Measurements from ENCODE around the gene IMP4.

The IMP4 gene

DNA sequence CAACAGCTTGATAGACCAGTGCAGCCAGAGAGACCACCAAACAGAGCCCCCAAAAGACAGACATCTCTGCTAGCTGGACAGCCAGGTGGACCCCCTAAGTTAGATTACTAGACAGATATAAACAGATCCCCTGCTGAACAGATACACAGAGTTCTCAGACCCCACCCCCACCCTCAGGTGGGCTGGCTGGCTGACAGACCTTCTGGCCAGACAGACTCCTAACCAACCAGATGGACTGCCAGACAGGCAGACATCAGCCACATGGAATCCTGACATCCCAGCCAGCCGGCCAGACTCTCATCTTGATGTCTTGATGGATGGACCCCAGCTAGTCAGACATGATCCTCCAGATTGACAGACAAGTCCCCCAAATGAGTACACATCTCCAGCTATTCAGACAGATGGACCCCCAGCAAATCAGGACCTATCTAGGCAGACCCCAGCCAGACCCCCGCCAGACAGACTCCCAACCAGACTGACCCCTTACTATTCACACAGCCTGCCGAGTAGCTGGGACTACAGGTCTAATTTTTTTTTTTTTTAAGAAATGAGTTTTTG lies 31.2 kb downstream of the IMP4 start:
- TF ChIP-seq GATA3 (IDR thresholded peaks at IDR 0.05; ENCODE audit: low read depth, low read length) (no peak), GATA2 (IDR thresholded peaks at IDR 0.05; ENCODE audit: low read depth, low read length) (no peak)

DNA sequence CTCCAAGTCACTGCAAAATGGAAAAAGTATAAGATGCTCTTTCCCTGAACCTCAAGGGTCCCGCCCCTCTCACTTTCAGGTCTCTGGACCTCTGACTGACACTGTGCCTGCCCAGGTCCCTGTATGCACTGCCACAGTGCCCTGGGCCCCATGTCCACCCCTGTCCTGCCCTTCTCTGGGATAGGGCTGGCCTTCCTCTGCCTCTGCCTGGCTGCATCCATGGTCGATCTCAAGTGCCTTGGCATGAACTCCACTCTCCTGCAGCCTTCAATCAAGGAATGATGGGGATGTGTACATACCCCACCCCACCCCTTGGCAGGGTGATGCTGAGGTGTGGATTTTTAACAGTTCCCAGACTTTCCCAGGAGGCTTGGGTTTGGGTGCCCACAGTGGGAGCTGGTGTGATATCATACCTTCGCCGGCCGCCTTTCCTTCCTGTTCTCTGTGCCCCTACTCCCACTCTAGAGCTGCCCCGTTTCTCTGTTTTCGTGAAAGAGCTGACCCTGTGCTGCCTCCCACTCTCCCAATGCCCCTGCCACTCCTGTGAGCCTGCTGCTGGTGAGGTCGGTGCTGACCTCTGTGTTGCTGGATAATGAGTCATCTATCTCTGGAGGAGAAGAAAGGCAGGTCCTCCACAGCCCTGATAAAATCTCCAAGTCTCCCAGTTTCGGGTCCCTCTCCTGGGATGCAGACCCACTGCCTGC lies 32.0 kb downstream of the IMP4 start:
- TF ChIP-seq GATA2 (IDR thresholded peaks at IDR 0.05; ENCODE audit: low read depth, low read length) (no peak), GATA3 (IDR thresholded peaks at IDR 0.05; ENCODE audit: low read depth, low read length) (no peak)

DNA sequence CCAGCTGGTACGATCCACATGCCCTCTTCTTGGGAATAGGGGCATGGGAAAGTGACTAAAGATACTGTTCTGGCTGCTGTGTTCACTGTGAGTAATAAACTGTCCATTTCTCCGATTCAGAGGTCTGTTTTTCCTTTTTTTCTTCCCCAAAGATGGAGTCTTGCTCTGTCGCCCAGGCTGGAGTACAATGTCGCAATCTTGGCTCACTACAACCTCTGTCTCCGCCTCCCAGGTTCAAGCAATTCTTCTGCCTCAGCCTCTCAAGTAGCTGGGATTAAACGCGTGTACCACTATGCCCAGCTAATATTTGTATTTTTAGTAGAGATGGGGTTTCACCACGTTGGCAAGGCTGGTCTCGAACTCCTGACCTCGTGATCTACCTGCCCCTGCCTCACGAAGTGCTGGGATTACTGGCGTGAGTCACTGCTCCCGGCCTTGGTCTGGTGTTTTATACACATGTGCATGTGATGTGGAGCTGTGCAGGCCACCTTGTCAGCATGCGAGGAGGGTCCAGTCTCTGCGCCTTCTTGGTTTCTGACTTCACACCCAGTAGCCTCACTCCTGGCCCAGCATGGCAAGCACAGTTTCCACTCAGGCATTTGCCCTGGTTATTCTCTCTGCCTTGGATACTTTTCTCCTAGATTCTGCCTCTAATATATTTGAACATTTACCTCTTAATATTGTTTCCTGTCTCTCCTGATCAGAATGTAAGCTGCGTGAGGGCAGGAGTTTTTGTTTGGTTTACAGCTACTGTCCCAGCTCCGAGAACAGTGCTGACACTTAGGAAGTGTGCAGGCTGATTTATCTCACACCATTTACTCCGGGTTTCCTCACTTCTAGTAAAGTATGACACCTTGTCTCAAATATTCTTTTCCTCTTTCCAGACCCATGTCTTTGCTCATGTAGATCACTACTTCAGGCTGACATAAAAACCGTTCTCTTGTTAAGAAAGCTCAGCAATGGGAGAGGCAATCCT lies 32.9 kb downstream of the IMP4 start:
- TF ChIP-seq GATA2 (IDR thresholded peaks at IDR 0.05; ENCODE audit: low read depth, low read length), result no peak

- TF ChIP-seq GATA3 (IDR thresholded peaks at IDR 0.05; ENCODE audit: low read depth, low read length) (no peak), GATA2 (IDR thresholded peaks at IDR 0.05; ENCODE audit: low read depth, low read length) (no peak)
Measured at GRCh38 chr2:130376433-130377293, 34.0 kb downstream of the IMP4 start.

GRCh38 chr2:130377491-130377890 lies 34.8 kb downstream of the IMP4 start:
- TF ChIP-seq GATA3 (IDR thresholded peaks at IDR 0.05; ENCODE audit: low read depth, low read length) (no peak), GATA2 (IDR thresholded peaks at IDR 0.05; ENCODE audit: low read depth, low read length) (no peak)

GRCh38 chr2:130378206-130378897 lies 35.7 kb downstream of the IMP4 start:
- TF ChIP-seq GATA3 (IDR thresholded peaks at IDR 0.05; ENCODE audit: low read depth, low read length) (no peak), GATA2 (IDR thresholded peaks at IDR 0.05; ENCODE audit: low read depth, low read length) (no peak)

DNA sequence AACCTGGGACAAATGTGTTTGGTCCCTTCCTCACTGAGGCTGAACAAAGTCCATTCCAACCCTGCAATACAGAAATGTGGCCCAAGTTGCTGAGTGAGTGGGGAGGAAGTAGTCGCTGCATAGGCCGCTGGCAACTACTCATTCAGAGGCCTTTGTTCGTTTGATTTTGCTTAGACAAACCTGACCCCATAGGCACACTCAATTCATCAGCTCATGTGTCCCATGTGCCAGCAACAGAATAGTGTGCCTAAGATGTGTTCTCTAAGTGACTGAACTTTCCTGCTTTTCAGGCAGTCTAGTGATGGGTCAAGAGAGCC lies 36.2 kb downstream of the IMP4 start:
- TF ChIP-seq GATA3 (IDR thresholded peaks at IDR 0.05; ENCODE audit: low read depth, low read length), result no peak
- TF ChIP-seq GATA2 (IDR thresholded peaks at IDR 0.05; ENCODE audit: low read depth, low read length), result no peak

DNA sequence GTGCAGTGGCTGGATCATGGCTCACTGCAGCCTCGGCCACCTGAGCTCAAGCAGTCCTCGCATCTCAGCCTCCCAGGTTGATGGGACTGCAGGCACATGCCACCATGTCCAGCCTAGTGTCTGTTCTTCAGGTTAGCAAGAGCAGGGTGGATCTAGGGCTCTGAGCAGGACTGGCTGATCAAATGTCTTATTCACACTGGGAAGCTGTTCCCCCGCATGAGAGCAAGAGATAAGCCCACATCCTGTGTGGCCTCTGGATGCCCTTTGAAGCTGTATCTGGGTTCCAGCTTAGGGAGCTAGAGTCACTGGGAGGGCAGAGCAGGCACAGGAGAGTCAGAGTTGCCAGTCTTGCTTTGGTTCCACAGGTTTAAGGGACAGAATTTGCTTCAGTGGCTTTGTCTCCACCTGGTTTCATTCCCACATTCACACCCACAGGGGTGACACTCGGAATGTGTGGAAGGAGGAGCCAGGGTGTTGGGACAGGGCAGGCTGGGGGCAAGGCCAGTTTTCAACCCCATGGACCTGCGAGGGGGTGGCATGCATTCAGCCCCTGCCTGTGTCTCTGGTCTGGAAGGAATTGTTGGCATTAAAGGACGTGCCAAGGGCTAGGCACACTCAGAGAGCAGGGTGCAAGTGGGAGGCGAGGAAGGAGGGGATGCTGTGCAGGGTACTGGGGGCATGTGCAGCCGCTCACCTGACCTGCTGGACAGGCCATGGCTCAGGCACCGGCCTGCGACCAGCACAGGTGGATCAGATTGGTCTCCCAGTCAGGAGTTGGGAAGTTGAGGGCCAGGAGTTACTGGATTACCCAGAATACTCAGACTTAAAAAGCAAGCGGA lies 37.6 kb downstream of the IMP4 start:
- no peak for TF ChIP-seq GATA3 (IDR thresholded peaks at IDR 0.05; ENCODE audit: low read depth, low read length)
- no peak for TF ChIP-seq GATA2 (IDR thresholded peaks at IDR 0.05; ENCODE audit: low read depth, low read length)

DNA sequence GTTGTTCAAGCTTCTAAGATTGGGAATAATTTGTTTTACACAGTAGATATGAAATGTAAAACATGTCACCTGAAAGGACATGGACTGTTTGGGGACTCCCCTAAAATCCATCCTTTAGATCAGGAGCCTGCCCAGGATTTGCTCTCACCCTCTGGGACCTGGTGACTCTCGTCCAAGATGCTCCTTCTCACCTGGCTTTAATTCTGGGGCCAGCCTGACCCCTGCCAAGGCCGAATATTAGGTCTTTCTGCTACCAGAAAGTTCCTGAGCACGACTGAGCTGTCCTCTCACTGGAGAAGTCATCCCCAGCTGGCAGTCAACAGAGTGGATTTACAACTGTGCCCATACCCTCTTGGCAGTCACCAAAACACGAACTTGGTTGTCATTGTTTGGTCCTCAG lies 38.4 kb downstream of the IMP4 start:
- no peak for TF ChIP-seq GATA2 (IDR thresholded peaks at IDR 0.05; ENCODE audit: low read depth, low read length)
- TF ChIP-seq GATA3 (IDR thresholded peaks at IDR 0.05; ENCODE audit: low read depth, low read length), result no peak

DNA sequence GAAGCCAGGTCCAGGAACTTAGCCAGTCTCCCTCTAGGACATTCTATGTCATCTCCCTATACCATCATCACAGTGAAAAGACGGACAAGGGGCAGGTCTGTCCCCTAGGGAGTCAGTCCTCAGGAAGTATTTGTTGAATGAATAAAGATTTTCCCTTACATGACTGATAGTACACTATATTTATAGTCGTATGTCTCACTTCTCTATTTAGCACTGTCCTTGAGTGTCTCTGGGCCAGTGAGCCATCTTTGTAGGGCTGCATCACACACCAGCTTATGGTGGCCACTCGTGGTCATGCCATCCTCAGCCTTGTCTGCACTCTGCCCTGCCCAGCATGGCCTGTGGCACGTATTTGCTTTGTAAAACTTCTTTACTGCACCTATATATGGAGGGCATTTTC lies 38.9 kb downstream of the IMP4 start:
- TF ChIP-seq GATA2 (IDR thresholded peaks at IDR 0.05; ENCODE audit: low read depth, low read length) (no peak), GATA3 (IDR thresholded peaks at IDR 0.05; ENCODE audit: low read depth, low read length) (no peak)

DNA sequence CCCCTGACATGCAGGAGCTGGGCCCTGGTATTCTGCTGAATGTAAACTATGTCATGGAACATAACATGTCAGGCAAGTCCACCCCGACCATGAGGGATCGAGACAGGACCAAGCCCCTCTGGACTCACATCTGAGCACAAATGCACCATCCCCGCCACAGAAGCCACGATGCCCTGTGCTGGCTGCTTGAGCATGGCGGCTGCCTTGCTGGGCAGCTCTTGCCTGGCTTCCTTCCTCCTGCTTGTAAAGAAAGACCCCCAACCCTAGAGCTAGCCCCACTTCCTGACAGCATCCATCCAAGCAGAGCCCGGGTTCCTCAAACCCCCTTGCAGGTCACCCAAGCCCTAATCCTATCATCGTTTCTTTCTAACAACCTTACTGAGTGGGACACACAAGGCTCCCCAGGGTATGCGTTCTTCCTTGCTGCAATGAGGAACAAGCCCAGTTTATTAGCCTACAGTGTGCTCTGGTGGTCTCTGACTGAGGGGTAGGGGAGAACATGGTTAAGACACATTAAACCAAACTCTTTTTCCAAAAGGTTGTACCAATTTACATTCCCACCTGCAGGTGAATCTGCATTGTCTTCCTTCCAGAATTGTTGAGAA lies 39.7 kb downstream of the IMP4 start:
- TF ChIP-seq GATA3 (IDR thresholded peaks at IDR 0.05; ENCODE audit: low read depth, low read length), result no peak
- no peak for TF ChIP-seq GATA2 (IDR thresholded peaks at IDR 0.05; ENCODE audit: low read depth, low read length)

DNA sequence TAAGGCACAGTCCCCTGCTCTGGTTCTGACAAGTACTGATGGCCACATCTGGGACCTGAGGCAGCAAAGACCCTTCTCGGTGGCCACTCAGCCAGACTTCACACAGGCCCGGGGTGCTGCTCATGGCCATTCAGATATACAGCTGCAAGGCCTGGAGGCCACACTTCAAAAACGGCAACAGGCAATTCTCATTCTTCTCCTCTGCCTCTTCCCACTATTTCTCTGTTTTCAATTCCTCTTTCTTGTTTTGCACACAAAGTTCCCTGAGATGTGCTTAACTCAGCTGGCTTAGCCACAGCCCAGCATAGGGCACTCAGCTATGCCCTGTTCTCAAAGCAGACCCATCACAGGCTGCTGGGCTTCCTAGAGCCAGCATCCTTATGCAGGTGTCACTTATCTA lies 43.0 kb downstream of the IMP4 start:
- TF ChIP-seq GATA3 (IDR thresholded peaks at IDR 0.05; ENCODE audit: low read depth, low read length) (no peak), GATA2 (IDR thresholded peaks at IDR 0.05; ENCODE audit: low read depth, low read length) (no peak)
